ENCODE results near the gene CAPN6.
A peak's percentile ranks its signal among the peaks of the same experiment; 100 is the strongest.

CAPN6 gene

GRCh38 chrX:111270339-111270738, at the start of gene CAPN6:
CAPN6 (minus strand) TSS chrX:111270483; CDS start chrX:111263936, 6,547 bp downstream.
- no peak for DNase-seq (ENCODE audit: low spot score)

- no peak for DNase-seq (ENCODE audit: low spot score)
Observed at GRCh38 chrX:111319451-111319850, 49.2 kb upstream of the CAPN6 start.

- DNase-seq (ENCODE audit: low spot score) = no peak
Observed at GRCh38 chrX:111318901-111319300, 48.6 kb upstream of the CAPN6 start.

GRCh38 chrX:111309083-111309482, 38.8 kb upstream of the CAPN6 start:
- no peak for DNase-seq (ENCODE audit: low spot score)

- no peak for DNase-seq (ENCODE audit: low spot score)
Observed at GRCh38 chrX:111308039-111308438, 37.8 kb upstream of the CAPN6 start.

GRCh38 chrX:111302284-111302683, 32.0 kb upstream of the CAPN6 start:
- no peak for DNase-seq (ENCODE audit: low spot score)

- DNase-seq (ENCODE audit: low spot score) = no peak
Observed at GRCh38 chrX:111288841-111289240, 18.6 kb upstream of the CAPN6 start.

- no peak for DNase-seq (ENCODE audit: low spot score)
Observed at GRCh38 chrX:111284631-111285293, 14.5 kb upstream of the CAPN6 start.

- no peak for DNase-seq (ENCODE audit: low spot score)
Observed at GRCh38 chrX:111283446-111283845, 13.2 kb upstream of the CAPN6 start.

- no peak for DNase-seq (ENCODE audit: low spot score)
Observed at GRCh38 chrX:111282991-111283390, 12.7 kb upstream of the CAPN6 start.

- DNase-seq (ENCODE audit: low spot score) = no peak
Observed at GRCh38 chrX:111282139-111282538, 11.9 kb upstream of the CAPN6 start.

GRCh38 chrX:111268506-111268905, 1.8 kb downstream of the CAPN6 start:
- no peak for DNase-seq (ENCODE audit: low spot score)

GRCh38 chrX:111265486-111265885, 4.8 kb downstream of the CAPN6 start:
- no peak for DNase-seq (ENCODE audit: low spot score)

GRCh38 chrX:111264385-111264784, 5.9 kb downstream of the CAPN6 start:
- no peak for DNase-seq (ENCODE audit: low spot score)

GRCh38 chrX:111262086-111262485, 8.2 kb downstream of the CAPN6 start:
- no peak for DNase-seq (ENCODE audit: low spot score)

- DNase-seq (ENCODE audit: low spot score) = no peak
Observed at GRCh38 chrX:111260451-111260850, 9.8 kb downstream of the CAPN6 start.

- no peak for DNase-seq (ENCODE audit: low spot score)
Observed at GRCh38 chrX:111259559-111259958, 10.7 kb downstream of the CAPN6 start.

GRCh38 chrX:111257733-111258132, 12.6 kb downstream of the CAPN6 start:
- DNase-seq (ENCODE audit: low spot score) = no peak

- no peak for DNase-seq (ENCODE audit: low spot score)
Observed at GRCh38 chrX:111254896-111255693, 15.2 kb downstream of the CAPN6 start.

- DNase-seq (ENCODE audit: low spot score) = peak; percentile 29
Observed at GRCh38 chrX:111244235-111244750, 26.0 kb downstream of the CAPN6 start.

- no peak for DNase-seq (ENCODE audit: low spot score)
Observed at GRCh38 chrX:111216293-111216801, 53.9 kb downstream of the CAPN6 start.

- DNase-seq (ENCODE audit: low spot score) = no peak
Observed at GRCh38 chrX:111207851-111208250, 62.4 kb downstream of the CAPN6 start.

GRCh38 chrX:111200327-111200726, 70.0 kb downstream of the CAPN6 start:
- no peak for DNase-seq (ENCODE audit: low spot score)
